ENCODE measurements around the gene CLIP1. TPM values are rescaled to one million over a fixed set of nuclear protein-coding genes. Genes with fewer than 3 reads are reported as not detected.
A peak's percentile ranks its signal among the peaks of the same experiment; 100 is the strongest.

The CLIP1 gene
- total and polyA plus RNA-seq, 2 of the 13 experiments (the other 11 are each of a cell fraction or from before 2014, with no cell fraction given): 28.9 to 43.7 TPM

DNA sequence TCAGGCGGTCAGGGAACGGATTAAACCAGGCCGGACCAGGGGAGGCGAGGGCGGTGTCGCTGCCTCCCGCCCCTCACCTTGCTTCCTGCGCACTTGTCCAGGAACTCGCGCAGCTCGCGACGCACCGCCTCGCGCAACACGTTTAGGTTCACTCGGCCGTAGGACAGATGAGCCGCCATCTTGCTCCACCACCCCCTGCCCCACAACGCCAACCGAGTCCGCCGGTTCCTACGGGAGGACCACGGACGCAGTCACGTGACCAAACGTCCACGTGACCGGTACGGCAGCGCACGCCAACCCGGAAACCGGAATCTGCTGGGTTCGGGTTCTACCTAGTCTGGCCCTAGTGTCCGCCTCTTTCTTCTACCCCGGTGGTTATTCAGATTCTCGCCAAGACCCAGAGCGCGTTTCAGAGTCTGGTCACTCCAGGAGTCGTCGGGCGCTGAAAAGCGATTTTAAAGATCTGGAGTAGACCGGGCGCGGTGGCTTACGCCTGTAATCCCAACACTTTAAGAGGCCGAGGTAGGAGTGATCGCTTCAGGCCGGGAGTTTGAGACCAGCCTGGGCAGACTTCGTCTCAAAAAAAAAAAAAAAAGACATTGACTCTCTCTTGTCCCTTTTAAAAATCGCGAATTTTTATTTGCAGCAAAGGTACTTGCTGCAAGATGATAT is 156.1 kb downstream of the CLIP1 start, which contains the start of gene VPS33A (continued):
- TF ChIP-seq, protein P1, sequence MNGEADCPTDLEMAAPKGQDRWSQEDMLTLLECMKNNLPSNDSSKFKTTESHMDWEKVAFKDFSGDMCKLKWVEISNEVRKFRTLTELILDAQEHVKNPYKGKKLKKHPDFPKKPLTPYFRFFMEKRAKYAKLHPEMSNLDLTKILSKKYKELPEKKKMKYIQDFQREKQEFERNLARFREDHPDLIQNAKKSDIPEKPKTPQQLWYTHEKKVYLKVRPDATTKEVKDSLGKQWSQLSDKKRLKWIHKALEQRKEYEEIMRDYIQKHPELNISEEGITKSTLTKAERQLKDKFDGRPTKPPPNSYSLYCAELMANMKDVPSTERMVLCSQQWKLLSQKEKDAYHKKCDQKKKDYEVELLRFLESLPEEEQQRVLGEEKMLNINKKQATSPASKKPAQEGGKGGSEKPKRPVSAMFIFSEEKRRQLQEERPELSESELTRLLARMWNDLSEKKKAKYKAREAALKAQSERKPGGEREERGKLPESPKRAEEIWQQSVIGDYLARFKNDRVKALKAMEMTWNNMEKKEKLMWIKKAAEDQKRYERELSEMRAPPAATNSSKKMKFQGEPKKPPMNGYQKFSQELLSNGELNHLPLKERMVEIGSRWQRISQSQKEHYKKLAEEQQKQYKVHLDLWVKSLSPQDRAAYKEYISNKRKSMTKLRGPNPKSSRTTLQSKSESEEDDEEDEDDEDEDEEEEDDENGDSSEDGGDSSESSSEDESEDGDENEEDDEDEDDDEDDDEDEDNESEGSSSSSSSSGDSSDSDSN (CRISPR knock-in tag; IDR thresholded peaks at IDR 0.05): peak; percentile 95
- TF ChIP-seq, protein P2, sequence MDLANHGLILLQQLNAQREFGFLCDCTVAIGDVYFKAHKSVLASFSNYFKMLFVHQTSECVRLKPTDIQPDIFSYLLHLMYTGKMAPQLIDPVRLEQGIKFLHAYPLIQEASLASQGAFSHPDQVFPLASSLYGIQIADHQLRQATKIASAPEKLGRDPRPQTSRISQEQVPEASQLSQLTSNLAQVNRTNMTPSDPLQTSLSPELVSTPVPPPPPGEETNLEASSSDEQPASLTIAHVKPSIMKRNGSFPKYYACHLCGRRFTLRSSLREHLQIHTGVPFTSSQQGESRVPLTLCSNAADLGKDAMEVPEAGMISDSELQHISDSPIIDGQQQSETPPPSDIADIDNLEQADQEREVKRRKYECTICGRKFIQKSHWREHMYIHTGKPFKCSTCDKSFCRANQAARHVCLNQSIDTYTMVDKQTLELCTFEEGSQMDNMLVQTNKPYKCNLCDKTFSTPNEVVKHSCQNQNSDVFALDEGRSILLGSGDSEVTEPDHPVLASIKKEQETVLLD (CRISPR knock-in tag; IDR thresholded peaks at IDR 0.05; ENCODE audit: low read depth): peak; percentile 99
- TF ChIP-seq ZMYM2 (CRISPR knock-in tag; IDR thresholded peaks at IDR 0.05) (peak; percentile 79; the same call in 1 of the 2 replicates), ZNF724P (CRISPR knock-in tag; IDR thresholded peaks at IDR 0.05; ENCODE audit: borderline replicate concordance) (0 out of 2 replicates have a peak, but pooled peaks have one; percentile 24), GATA4 (IDR thresholded peaks at IDR 0.05; ENCODE audit: borderline replicate concordance, low read depth) (peak; percentile 80; the same call in 1 of the 2 replicates), ZNF180 (CRISPR knock-in tag; IDR thresholded peaks at IDR 0.05; ENCODE audit: borderline replicate concordance, low read depth) (no peak), SNAPC2 (CRISPR knock-in tag; IDR thresholded peaks at IDR 0.05) (no peak), PHF5A (CRISPR knock-in tag; IDR thresholded peaks at IDR 0.05; ENCODE audit: low read depth, unreplicated experiment) (peak; percentile 60), REPIN1 (CRISPR knock-in tag; IDR thresholded peaks at IDR 0.05; ENCODE audit: borderline replicate concordance, low read depth) (peak; percentile 93), ZNF432 (CRISPR knock-in tag; IDR thresholded peaks at IDR 0.05; ENCODE audit: borderline replicate concordance) (no peak), ZNF629 (CRISPR knock-in tag; conservative IDR thresholded peaks at IDR 0.05) (no peak; the same call in 1 of the 2 replicates), PHF8 (CRISPR knock-in tag; IDR thresholded peaks at IDR 0.05) (peak; percentile 96), AHR (CRISPR knock-in tag; IDR thresholded peaks at IDR 0.05) (peak; percentile 87; the same call in 1 of the 2 replicates), JUN (CRISPR knock-in tag; IDR thresholded peaks at IDR 0.05) (no peak; the same call in 1 of the 2 replicates), SRSF9 (IDR thresholded peaks at IDR 0.05; ENCODE audit: borderline replicate concordance, insufficient read depth, low read depth, low read length, poor library complexity, severe bottlenecking) (no peak), NFE2L2 (IDR thresholded peaks at IDR 0.05; ENCODE audit: low read length) (no peak), ATF7-NPFF (CRISPR knock-in tag; IDR thresholded peaks at IDR 0.05; ENCODE audit: low read depth) (peak; percentile 69; the same call in 1 of the 2 replicates)
- TF ChIP-seq, protein P3, sequence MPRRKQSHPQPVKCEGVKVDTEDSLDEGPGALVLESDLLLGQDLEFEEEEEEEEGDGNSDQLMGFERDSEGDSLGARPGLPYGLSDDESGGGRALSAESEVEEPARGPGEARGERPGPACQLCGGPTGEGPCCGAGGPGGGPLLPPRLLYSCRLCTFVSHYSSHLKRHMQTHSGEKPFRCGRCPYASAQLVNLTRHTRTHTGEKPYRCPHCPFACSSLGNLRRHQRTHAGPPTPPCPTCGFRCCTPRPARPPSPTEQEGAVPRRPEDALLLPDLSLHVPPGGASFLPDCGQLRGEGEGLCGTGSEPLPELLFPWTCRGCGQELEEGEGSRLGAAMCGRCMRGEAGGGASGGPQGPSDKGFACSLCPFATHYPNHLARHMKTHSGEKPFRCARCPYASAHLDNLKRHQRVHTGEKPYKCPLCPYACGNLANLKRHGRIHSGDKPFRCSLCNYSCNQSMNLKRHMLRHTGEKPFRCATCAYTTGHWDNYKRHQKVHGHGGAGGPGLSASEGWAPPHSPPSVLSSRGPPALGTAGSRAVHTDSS (CRISPR knock-in tag; conservative IDR thresholded peaks at IDR 0.05): no peak
- TF ChIP-seq, protein P4, sequence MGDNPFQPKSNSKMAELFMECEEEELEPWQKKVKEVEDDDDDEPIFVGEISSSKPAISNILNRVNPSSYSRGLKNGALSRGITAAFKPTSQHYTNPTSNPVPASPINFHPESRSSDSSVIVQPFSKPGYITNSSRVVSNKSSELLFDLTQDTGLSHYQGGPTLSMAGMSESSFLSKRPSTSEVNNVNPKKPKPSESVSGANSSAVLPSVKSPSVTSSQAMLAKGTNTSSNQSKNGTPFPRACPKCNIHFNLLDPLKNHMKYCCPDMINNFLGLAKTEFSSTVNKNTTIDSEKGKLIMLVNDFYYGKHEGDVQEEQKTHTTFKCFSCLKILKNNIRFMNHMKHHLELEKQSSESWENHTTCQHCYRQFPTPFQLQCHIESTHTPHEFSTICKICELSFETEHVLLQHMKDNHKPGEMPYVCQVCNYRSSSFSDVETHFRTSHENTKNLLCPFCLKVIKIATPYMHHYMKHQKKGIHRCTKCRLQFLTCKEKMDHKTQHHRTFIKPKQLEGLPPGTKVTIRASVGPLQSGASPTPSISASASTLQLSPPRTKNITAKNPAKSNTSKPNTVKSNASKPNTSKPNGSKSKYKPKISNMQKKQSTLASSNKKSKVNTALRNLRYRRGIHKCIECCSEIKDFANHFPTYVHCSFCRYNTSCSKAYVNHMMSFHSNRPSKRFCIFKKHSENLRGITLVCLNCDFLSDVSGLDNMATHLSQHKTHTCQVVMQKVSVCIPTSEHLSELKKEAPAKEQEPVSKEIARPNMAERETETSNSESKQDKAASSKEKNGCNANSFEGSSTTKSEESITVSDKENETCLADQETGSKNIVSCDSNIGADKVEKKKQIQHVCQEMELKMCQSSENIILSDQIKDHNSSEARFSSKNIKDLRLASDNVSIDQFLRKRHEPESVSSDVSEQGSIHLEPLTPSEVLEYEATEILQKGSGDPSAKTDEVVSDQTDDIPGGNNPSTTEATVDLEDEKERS (CRISPR knock-in tag; IDR thresholded peaks at IDR 0.05): no peak
- TF ChIP-seq, protein P5, sequence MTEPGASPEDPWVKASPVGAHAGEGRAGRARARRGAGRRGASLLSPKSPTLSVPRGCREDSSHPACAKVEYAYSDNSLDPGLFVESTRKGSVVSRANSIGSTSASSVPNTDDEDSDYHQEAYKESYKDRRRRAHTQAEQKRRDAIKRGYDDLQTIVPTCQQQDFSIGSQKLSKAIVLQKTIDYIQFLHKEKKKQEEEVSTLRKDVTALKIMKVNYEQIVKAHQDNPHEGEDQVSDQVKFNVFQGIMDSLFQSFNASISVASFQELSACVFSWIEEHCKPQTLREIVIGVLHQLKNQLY (CRISPR knock-in tag; IDR thresholded peaks at IDR 0.05): peak; percentile 89
